Activated T-cell treated with anti-CD3 and anti-CD28 coated beads for 48 hours (primary cell): ENCODE results near the gene HDAC4.

Experiments
- DNase-seq: peaks from one replicate; pipeline ENCODE4 v3.0.0-alpha.2; 2020; ENCODE audit warnings: low read depth

Gene HDAC4

DNA sequence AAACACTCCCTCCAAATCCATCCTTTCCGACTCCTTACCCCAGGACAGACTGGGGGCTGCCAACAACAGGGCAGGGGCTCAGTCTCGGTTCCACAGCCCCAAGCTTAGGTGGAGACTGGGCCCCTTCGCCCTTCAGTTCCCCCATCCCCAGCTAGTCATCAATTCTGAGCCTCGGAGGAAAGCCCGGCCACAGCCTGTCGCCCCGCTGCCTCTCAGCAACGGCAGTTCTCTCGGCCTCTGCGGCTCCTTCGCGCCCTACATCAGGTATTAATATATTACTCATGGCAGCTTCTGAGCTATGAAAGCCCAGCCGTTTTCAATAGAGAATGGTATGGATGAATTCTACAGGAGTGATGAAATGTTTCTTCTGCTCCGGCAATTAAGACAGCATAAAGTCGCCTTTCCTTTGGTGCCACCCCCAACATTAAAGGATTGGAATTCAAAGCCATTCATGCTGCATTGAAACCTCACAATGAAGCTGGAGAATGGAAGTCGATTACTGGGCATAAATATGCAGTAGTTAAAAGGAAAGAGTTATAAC, 2.8 kb downstream of the HDAC4 start:
- no peak for DNase-seq

DNA sequence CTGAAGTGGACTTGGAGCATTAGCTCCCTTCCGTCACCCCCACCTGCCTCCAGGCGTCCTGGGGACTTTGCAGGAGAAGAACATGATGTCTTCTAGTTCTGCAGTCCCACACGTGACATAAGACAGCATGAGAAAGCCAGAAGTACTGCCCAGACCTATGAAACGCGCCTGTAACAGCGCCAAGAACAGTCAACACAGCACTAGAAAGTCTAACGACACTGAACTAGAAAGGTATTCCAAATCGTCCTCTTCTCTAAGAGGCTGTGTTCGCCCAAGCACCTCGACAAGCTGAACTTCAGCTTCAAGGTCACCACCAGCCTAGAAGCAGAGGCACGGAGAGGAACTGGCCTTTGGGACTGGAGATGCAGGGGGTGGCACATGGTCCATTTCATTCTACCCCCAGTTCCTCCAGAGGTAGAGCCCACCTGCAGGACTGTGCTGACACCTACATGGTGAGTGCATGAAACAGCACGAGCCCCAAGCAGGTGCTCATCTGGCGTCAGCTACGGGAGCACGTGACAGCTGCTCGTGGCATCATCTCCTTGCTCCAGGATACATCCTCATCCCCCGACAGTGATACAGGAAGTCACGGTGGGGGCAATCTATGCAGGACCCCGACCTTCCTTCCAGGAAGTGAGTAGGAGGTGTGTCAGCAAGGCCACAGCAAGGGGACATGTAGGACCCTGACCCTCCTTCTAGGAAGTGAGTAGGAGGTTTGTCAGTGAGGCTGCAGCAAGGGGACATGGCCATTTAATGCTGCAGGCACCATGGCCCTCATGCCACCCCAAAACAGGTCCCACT, 3.7 kb downstream of the HDAC4 start:
- DNase-seq, result no peak

DNA sequence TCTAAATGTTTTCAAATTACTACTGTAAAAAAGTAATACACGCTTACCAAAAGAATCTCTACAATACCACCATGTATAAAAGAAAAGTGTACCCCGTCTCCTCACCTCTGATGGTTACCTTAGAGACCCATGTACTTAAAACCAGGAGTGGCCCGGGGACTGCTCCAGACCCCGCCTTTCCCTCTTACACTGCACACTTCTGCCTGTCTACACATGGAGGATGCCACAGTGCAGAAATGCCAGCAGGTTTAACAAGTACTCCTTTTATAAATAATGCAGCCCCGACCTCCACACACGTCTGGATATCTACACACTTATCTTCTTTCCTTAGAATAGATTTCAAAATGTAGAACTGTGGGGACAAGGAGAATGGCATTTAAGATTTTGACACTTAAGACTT, 5.3 kb downstream of the HDAC4 start:
- DNase-seq, result no peak

DNA sequence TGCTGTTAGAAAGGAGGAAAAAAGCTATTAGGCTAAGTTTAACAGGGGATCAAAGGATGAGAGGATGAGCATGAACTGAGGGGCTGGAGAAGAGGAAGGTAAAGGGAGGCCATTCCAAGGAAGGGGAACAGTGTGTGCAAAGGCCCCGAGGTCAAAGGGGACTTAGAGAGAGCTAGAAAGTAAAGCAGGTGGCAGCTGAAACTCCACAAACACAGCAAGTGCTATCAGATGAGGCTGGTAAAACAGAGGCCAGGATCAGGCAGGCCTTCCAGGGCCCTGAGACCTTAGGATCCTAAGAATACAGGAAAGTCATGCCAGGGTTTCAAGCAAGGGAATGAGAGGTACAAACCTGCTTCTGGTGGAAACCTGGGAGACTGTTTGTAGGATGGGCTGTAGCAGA, 5.8 kb downstream of the HDAC4 start:
- DNase-seq, result no peak

DNA sequence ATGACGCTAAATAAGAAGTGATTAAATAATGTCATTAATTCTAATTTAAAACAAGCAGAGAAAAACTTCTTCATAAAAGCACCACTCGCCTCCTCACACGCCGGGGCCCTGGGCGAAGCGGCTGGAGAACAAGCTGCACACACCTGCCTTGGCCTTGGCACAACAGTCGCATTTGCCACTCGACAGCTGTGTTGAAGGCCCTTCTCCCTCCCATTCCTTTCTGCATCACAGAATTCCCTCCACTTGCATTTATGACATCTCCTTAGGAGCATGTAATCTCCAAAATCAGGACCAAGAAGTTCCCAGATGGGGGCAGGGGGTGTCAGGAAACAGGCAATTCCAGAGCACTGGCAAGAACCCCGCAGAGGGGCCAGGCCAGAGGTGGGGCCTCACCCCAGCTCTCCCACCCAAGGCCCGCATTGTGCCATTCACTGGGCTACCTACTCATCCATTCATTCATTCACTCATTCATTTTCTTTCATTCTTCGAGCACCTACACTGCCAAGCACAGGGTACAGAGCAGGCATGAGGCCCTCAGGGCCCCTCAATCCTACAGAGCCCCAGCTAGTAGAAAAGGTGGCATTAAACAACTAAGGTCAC, 6.4 kb downstream of the HDAC4 start:
- DNase-seq, result no peak

DNA sequence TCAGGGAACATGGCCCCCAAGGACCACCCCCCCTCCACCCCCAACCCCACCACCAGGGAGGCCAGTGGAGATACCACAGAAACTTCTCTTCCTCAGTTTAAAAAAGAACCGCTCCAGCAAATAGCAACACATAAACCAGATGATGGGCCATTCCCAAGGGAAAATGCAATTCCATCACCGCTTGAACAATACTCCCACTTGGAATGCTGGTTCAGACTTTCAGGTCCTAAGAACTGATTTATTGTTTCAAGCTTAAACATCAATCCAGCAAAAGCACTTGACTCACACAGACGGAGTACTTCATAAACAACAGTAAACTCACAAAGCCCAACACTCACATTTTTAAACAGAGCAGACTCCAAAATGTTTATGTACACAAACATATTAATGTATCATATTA, 6.9 kb downstream of the HDAC4 start:
- DNase-seq, result no peak

DNA sequence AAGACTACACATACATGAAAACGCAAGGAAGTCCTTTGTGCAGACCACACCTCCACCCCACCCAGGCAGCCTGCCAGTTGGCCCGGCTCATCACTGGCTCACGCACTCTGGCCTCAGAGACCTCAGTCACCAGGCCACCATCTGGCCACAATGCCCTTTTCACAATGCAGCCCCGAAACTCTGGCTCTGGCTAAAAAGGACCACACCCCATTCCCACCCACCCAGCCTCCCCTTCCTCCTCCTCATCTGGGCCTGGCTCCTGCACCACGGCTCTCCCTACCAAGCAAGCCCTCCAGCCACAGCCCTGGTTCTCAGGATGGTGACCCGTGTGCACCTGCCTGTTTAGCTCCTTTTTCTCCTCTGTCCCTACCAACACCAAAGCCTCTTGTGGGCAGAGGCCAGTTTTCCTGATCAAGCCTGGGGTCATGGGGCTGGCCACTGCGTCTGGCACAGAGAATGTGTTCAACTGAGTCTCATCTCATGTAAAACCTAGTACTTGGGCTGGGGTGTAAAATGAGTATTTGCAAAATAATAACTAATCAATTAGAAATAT, 7.4 kb downstream of the HDAC4 start:
- DNase-seq, result no peak

DNA sequence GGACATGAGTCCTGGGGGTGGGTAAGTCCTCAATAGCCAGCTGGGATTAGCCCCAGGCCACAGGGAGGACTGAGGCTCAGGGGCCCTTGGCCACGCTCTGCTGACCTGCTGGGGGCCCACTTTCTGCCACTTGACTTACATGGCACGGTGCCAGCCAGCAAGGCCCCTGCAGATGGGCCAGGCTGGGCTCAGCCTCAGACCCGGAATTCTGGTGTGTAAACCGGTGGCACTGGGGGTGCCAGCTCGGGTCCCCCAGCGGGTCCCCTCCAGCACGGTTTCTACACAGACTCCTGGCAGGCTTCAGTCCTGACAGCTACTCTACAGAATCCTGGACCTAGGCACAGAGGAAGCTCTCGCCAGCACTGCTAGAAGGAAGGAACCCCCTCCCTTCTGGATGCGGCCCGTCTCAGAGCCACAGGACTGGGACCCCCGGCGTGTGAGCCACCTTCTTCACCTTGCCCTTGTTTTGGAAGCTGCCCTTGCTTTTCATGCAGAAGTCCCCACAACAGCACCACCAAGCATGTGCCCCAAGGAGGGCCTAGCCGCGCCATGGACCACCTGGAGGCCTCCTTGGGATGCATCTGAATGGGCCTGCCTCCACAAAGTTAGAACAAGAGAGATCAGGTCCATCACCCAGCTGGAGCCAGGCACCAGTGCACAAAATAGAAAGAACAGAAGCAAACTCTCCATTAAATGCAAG, 8.0 kb downstream of the HDAC4 start:
- DNase-seq, result no peak

DNA sequence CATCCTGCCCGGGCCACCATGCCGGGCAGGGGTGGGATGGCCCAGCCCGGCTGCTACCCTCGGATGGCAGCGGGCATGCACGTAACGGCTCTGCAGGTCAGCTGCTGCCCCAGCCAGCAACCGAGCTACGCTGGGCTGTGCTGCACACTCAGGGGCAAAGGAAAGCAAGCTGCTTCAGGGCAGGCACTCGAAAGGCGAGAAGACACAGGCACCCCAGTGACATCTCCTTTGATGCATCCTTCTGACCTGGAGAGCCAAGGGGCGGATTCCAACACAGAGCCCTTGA, 8.8 kb downstream of the HDAC4 start:
- no peak for DNase-seq

DNA sequence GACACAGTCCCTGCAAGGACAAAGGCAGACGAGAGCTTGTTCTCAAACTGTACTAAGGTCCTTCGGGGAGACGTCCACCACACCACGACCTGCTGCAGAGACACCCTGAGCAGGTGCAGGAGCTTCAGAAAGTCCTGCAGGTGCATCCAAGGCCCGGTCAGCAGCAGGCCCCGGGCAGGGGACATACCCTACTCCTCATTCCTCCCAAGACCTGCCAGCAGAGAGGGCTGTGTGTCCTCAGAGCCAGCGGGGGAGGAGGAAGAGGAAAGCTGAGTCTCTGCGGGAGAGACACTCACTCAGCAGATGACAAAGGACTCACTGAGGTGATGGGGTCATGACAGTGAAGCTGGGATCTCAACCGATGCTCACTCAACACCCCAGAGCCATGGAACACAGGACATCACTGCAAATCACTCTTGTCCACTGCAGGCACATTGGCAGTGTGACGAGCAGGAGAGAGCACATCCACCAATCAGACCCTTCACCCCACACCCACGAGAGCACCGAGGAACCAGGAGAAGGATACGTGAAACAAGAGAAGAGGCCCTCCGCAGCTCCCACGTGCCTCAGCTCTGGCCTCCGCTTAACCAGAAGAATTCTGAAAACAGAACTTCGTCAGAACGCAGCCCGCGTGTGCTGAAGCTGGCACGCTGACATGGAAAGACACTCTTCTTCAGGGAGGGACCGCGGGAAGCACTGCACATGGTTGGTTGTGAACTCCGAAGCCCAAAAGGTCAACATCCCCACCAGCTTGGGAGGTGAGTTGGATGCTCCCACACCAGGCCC, 9.3 kb downstream of the HDAC4 start:
- no peak for DNase-seq

DNA sequence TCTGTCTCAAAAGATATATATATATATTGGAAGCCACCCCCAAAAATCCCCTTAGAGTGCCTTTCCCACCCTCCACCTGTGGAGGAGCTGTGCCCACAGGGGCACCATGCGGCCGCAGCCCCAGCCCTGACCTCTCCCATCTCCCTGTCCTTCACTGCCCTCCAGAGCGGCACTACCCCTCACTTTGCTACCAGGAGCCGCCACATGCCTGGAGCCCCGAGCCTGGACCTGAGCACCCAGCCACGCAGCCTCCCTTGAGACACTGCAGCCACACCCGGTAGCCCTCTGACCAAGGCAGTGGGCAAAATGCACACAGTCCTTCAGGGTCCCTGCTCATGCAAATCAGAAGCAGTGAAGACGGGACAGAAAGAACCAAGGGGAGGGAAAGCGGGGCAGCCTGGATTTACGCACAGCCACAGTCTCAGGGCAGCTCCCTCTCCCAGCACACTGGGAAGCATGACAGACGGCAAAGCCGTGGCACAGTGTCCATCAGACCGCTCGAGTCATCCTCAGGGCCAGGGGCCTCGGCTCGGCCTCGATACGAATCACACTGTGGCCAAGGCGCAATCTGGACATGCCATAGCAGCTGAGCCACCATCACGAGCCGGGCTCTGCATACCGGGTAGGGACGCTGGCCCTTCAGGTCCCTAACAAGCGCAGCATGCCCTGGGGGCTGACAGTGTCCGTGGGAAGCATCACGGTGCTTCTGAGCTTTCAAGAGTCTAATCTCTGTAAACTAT, 10.1 kb downstream of the HDAC4 start:
- no peak for DNase-seq

DNA sequence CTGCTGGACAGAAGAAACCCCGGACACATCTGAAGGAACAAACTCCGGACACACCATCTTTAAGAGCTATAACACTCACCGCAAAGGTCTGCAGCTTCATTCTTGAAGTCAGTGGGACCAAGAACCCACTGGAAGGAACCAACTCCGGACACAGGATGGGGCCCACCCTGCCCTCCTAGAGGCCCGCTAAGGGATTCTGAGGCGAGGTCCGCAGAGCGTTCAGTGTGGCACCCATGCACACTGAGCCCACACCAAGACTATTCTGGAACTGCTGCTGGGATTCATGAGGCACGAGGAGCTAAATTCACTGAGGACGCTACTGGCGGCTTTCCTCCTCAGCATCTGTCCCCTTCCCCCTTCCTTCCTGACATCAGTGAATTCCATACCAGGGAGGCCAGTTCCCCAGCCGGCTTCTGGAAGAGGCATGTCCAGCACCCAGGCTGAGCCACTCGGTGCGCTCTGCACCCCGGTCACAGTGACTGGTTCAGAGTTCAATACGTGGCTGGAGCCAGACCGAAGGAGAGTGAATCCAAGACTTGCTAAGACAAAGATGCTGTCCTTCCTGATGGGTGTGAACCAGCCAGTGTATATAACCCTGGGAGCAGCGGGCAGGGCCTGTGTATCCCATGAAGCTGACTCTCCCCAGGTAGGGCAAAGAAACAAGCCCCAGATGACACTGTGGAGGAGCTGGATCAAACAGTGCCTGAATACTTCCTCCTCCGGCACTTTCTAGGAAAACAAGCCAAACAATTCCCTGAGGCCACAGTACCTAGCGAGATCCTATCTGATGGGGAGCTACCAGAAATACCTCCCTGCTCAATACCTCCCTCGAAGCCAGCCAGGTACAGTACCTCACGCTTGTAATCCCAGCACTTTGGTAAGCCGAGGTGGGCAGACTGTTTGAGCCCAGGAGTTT, 11.1 kb downstream of the HDAC4 start:
- DNase-seq, result no peak

DNA sequence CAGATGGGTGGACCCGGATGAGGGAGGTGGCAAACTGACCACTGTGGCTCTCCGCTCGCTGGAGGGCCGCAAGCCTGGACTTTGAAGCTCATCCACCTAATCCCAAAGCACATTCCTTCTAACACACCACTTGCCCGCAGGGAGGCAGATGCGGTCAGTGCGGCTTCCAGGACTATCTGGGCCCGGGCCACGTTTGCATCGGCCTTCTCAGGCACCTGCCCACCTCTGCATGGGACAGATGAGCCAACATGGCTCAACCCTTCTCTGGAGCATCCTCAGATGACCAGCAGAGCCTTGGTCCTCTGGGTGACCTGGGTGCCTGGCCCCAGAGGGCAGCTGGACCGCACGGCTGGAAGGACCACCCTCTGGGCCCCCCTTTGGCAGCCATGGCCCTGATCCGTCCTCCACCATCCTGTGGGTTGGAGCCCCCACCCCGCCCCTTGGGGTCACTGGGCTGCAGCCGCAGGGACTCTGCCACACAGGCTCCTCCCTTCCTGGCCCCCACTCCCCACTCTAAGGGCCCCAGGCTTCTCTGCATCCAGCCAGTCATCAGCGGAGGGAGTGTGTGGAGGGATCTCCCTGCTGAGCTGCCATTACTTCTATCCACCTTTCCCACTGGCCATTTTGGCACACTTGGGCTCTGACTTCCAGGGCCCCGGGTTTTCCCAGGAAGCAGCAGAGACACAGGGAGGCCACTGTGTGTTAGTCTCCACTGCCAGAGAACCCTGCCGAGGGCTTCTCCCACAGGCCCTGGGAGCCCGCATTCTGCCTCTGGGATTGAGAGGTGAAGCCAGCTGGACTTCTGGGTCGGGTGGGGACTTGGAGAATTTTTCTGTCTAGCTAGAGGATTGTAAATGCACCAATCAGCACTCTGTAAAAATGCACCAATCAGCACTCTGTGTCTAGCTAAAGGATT, 12.3 kb downstream of the HDAC4 start:
- DNase-seq, result no peak

DNA sequence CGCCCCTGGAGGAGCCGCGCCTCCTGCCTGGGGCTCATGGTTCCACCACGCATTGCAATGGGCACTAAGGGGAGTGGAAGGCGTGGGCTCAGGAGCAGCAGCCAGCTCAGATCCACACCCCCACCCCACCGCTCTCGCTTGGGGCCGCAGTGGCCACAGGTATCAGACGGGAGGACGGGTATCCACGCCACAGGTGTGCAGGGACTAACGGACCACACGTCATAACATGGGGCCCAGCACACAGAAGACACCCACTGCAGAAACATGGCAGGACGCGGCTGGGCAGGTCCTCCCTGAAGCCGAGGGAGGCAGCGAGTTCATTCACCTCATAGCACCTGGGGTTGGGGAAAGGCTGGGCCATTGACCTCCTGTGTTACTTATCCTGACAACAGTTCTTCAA, 13.0 kb downstream of the HDAC4 start:
- DNase-seq, result no peak

DNA sequence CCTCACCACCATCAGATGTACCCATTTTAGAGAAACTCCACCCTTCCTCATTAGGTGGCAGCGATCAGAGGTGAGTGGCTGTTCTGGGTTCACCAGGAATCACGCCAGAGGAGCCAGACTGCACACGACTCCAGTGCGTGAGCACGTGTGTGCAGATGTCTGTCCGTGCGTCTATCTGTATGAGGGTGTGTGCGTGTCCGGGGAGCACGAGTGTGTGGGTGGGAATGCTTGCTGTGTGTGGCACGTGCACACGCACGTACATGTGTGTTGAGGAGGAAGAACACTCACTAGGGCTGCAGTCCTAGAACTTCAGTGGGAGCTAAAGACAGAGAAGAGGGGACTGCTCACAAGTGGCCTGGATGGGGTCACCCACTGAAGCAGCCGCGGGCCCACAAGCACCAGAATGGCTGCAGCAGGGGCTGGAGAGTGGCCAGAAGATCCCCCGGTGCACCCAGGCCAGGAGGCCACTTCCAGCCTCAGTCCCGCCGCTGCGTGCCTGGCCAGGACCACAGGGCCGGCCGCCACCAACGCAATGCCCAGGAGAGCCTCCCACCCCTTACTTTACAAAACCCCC, 13.9 kb downstream of the HDAC4 start:
- no peak for DNase-seq

DNA sequence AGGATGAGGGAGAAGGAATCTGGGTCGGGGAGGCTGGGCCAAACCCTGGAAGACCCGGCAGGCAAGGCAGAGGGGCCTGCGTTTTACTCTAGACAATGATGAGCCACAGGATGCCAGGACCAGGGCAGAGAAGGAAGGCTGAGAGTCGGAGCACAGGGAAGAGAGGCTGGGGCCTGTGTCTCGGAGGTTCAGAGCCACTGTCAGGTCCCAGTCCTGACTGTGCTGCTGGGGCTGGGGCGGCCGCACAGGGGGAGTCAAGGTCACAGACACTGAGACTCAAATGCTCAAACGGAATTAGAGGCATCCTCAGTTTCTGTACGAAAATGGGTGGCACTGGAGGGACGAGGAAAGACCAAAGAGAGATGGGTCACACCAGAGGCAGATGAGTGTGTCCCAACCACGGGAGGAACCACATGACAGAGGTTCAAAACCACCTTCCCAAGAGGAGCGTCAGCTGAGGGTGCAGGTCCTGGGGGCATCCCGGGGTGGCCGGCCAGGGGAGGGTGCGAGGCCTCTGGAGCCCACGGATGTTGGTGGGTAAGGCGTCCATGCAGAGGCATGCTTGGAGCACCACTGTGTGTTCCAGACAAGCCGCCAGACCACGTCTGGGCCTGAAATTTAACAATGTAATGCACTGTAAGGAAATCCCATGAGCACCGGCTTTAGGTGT, 14.7 kb downstream of the HDAC4 start:
- DNase-seq, result no peak

DNA sequence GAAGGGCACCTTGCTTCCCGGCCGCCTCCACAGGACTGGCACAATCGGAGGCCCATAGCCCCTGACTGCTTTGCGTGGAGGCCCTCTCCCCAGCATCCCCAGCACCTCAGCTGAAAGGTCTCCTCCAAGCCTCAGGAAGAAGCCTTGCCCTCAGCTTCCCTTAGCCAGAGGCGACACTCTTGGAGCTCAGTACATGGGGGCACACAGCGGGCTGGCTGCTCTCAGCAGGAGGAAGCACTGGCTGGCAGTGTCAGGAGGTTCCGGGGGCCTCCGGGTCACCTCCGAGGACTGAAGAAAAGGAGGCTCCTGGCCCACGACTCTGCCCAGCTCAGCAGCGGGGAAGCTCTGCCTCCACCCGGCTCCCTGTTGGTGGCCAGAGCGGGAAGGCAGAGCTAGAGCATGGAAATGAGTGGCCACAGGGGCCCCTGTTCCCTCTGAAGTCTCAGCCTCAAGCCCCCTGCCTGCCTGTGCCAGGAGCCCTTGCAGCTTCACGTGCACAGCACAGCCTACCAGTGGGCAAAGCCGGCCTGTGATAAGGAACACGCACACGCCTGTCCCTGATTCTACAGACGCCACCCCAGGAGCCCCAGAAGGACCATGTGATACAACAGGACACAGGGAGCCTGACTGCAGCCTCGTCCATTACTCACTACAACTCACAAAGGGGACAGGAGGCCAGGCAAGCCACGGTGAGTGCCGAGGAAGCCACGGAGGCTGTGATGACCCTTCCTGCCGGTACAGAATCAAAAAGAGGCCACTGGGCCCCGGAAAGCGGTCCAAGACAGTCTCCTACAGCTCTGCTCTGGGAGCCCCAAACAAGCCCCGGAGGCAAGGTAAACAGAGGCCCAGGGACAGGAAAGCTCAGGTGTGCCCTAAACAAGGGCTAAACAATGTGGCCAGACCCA, 15.5 kb downstream of the HDAC4 start:
- DNase-seq, result no peak
